Uterus (tissue), 4 donors: ENCODE measurements around the gene MMP20. TPM values are rescaled to one million over a fixed set of nuclear protein-coding genes. Genes with fewer than 3 reads are reported as not detected.

Experiments used
- DNase-seq, 2 donors: peaks; one replicate each; pipeline ENCODE4 v3.0.0-alpha.2; 2019 to 2020
- H3K27ac ChIP-seq, 2 donors: fragments of 200-600 bp; sonication (generic); 1 replicate in 1 of 2; 2 replicates in 1 of 2; pipeline ENCODE4 v1.5.1; 2016 to 2018
- H3K27me3 ChIP-seq, 2 donors: fragments of 200-600 bp; sonication (generic); one replicate each; pipeline ENCODE4 v1.5.1; 2018 to 2019; ENCODE audit warnings: control low read depth in 1 of 2
- H3K36me3 ChIP-seq, 2 donors: fragments of 200-600 bp; sonication (generic); one replicate each; pipeline ENCODE4 v1.5.1; 2019; ENCODE audit warnings: control low read depth in 1 of 2
- H3K4me1 ChIP-seq, 2 donors: fragments of 200-600 bp; sonication (generic); one replicate each; pipeline ENCODE4 v1.5.1; 2018 to 2019; ENCODE audit warnings: control low read depth in 1 of 2
- H3K4me3 ChIP-seq, 2 donors: fragments of 200-600 bp; sonication (generic); 1 replicate in 1 of 2; 2 replicates in 1 of 2; pipeline ENCODE4 v1.5.1; 2018 to 2019; ENCODE audit warnings: mild to moderate bottlenecking in 1 of 2
- H3K9me3 ChIP-seq, 2 donors: fragments of 200-600 bp; sonication (generic); one replicate each; pipeline ENCODE4 v1.5.1; 2019; ENCODE audit warnings: control low read depth in 1 of 2
- CTCF ChIP-seq, 4 experiments: fragments of 200-600 bp in 2 of 4; fragments of 450-650 bp in 2 of 4; sonication (generic) in 2 of 4; IDR thresholded peaks; one replicate each; pipeline ENCODE4 v1.5.1; 2016 to 2019; ENCODE audit warnings: antibody characterized with exemption in 4 of 4, mild to moderate bottlenecking in 2 of 4, moderate library complexity in 1 of 4
- POLR2A ChIP-seq, 2 donors: fragments of 450-650 bp; IDR thresholded peaks; one replicate each; pipeline ENCODE4 v1.6.1; 2016; ENCODE audit warnings: antibody characterized with exemption in 2 of 2, mild to moderate bottlenecking in 1 of 2, moderate library complexity in 1 of 2
- intact Hi-C: fragments of 100-400 bp; cut with DNase I; formaldehyde crosslinking; loops from one replicate; pipeline ENCODE4 v1.15.1; 2023; ENCODE audit warnings: low total_unique reads
- total RNA-seq, 4 donors: library from RNA; depleted of rRNA in 3 of 4; stranded (reverse); fragments of >200 nt in 3 of 4; gene quantifications; one replicate each; pipeline versions ENCODE4 v1.1.0 to v1.2.4, GENCODE V29; 2014 to 2023
- donor health status: DM: yes; HTN: yes; CAD: no.

MMP20 gene
- total RNA-seq, 4 donors from 2014 or later: not detected

- Histone ChIP-seq H3K4me1 (no peaks in the 10 kb centered on the region), H3K27ac (peak overlapping the region in 1 of 2 donors; percentile 4), H3K27me3 (no peaks in the 10 kb centered on the region), H3K36me3 (no peaks in the 10 kb centered on the region), H3K4me3 (no peak overlapping the region), H3K9me3 (no peaks in the 10 kb centered on the region)
- TF ChIP-seq CTCF (IDR thresholded peaks at IDR 0.05) (no peak), POLR2A (IDR thresholded peaks at IDR 0.05) (no peak)
- DNase-seq: no peak
- intact Hi-C loops: no loop called here
These were observed 11.7 kb downstream of the MMP20 start for GRCh38 chr11:102613450-102613849.

- no peaks in the 10 kb centered on the region for H3K27me3 ChIP-seq
- H3K4me3 ChIP-seq: no peak overlapping the region
- H3K9me3 ChIP-seq: no peaks in the 10 kb centered on the region
- intact Hi-C loops: no loop called here
- H3K36me3 ChIP-seq: no peaks in the 10 kb centered on the region
- DNase-seq: no peak
- no peaks in the 10 kb centered on the region for H3K4me1 ChIP-seq
- no peak for TF ChIP-seq POLR2A (IDR thresholded peaks at IDR 0.05)
- no peak for TF ChIP-seq CTCF (IDR thresholded peaks at IDR 0.05)
- no peak overlapping the region for H3K27ac ChIP-seq
These were observed 13.8 kb downstream of the MMP20 start for GRCh38 chr11:102611291-102611690.

- Histone ChIP-seq H3K27ac (no peak overlapping the region), H3K27me3 (no peaks in the 10 kb centered on the region), H3K4me3 (no peak overlapping the region), H3K36me3 (no peaks in the 10 kb centered on the region), H3K4me1 (no peaks in the 10 kb centered on the region), H3K9me3 (no peaks in the 10 kb centered on the region)
- no peak for DNase-seq
- intact Hi-C loops: no loop called here
- TF ChIP-seq CTCF (IDR thresholded peaks at IDR 0.05) (no peak), POLR2A (IDR thresholded peaks at IDR 0.05) (no peak)
These were observed 14.9 kb downstream of the MMP20 start for GRCh38 chr11:102610200-102610599.

GRCh38 chr11:102608699-102609098 lies 16.4 kb downstream of the MMP20 start:
- Histone ChIP-seq H3K4me3 (no peak overlapping the region), H3K27me3 (no peaks in the 10 kb centered on the region), H3K9me3 (no peaks in the 10 kb centered on the region), H3K4me1 (no peaks in the 10 kb centered on the region), H3K27ac (no peak overlapping the region), H3K36me3 (no peaks in the 10 kb centered on the region)
- intact Hi-C loops: no loop called here
- no peak for DNase-seq
- no peak for TF ChIP-seq POLR2A (IDR thresholded peaks at IDR 0.05)
- no peak for TF ChIP-seq CTCF (IDR thresholded peaks at IDR 0.05)

- Histone ChIP-seq H3K4me3 (no peak overlapping the region), H3K27ac (no peak overlapping the region), H3K27me3 (no peaks in the 10 kb centered on the region), H3K4me1 (no peaks in the 10 kb centered on the region), H3K36me3 (no peaks in the 10 kb centered on the region), H3K9me3 (no peaks in the 10 kb centered on the region)
- DNase-seq: no peak
- no peak for TF ChIP-seq POLR2A (IDR thresholded peaks at IDR 0.05)
- no peak for TF ChIP-seq CTCF (IDR thresholded peaks at IDR 0.05)
- intact Hi-C loops: no loop called here
These were observed 20.3 kb downstream of the MMP20 start for GRCh38 chr11:102604875-102605274.
